IMR-90 (cell line): ENCODE measurements around the gene TMEM74B.

Experiments used
- BHLHE40 ChIP-seq: fragments of 150-350 bp; IDR thresholded peaks from 2 replicates; pipeline ENCODE4 v1.6.1; 2016; ENCODE audit warnings: mild to moderate bottlenecking, low read depth, low read length
- CHD1 ChIP-seq: IDR thresholded peaks from 2 replicates; pipeline ENCODE4 v1.6.1; 2012; ENCODE audit warnings: low read depth, low read length, improper control_type of control experiment
- FOS ChIP-seq: fragments of 150-350 bp; IDR thresholded peaks from 2 replicates; pipeline ENCODE4 v1.6.1; 2016; ENCODE audit warnings: low read depth, low read length
- MAFK ChIP-seq: IDR thresholded peaks from 2 replicates; pipeline ENCODE4 v1.6.1; 2012; ENCODE audit warnings: low read depth, low read length, improper control_type of control experiment
- MAZ ChIP-seq: IDR thresholded peaks from 2 replicates; pipeline ENCODE4 v1.6.1; 2012; ENCODE audit warnings: low read depth, mild to moderate bottlenecking, low read length, improper control_type of control experiment, moderate library complexity, borderline replicate concordance
- POLR2A ChIP-seq: IDR thresholded peaks from 2 replicates; pipeline ENCODE4 v1.6.1; 2012; ENCODE audit warnings: mild to moderate bottlenecking, low read depth, low read length
- RAD21 ChIP-seq: IDR thresholded peaks from 2 replicates; pipeline ENCODE4 v1.6.1; 2012; ENCODE audit warnings: low read length, improper control_type of control experiment
- RCOR1 ChIP-seq: IDR thresholded peaks from 2 replicates; pipeline ENCODE4 v1.6.1; 2012; ENCODE audit warnings: mild to moderate bottlenecking, low read length, improper control_type of control experiment; ENCODE audit not compliant: insufficient replicate concordance
- RFX5 ChIP-seq: IDR thresholded peaks from 2 replicates; pipeline ENCODE4 v1.8.0; 2012; ENCODE audit warnings: low read depth, mild to moderate bottlenecking, low read length, moderate library complexity
- SMC3 ChIP-seq: fragments of 150-350 bp; IDR thresholded peaks from 2 replicates; pipeline ENCODE4 v1.6.1; 2016; ENCODE audit warnings: low read depth, mild to moderate bottlenecking, antibody characterized with exemption, low read length, moderate library complexity
- USF2 ChIP-seq: fragments of 150-350 bp; IDR thresholded peaks from 2 replicates; pipeline ENCODE4 v1.6.1; 2017; ENCODE audit warnings: mild to moderate bottlenecking, antibody characterized with exemption, low read length, low read depth
- TF ChIP-seq, protein P1 (sequence below): conservative IDR thresholded peaks from 2 replicates; pipeline ENCODE4 v1.5.1; 2012; ENCODE audit warnings: mild to moderate bottlenecking, low read depth, low read length, improper control_type of control experiment
- TF ChIP-seq, protein P2 (sequence below): fragments of 150-350 bp; IDR thresholded peaks from 2 replicates; pipeline ENCODE4 v1.6.1; 2016; ENCODE audit warnings: low read depth, mild to moderate bottlenecking, low read length, moderate library complexity, borderline replicate concordance

- TF ChIP-seq, protein P1, sequence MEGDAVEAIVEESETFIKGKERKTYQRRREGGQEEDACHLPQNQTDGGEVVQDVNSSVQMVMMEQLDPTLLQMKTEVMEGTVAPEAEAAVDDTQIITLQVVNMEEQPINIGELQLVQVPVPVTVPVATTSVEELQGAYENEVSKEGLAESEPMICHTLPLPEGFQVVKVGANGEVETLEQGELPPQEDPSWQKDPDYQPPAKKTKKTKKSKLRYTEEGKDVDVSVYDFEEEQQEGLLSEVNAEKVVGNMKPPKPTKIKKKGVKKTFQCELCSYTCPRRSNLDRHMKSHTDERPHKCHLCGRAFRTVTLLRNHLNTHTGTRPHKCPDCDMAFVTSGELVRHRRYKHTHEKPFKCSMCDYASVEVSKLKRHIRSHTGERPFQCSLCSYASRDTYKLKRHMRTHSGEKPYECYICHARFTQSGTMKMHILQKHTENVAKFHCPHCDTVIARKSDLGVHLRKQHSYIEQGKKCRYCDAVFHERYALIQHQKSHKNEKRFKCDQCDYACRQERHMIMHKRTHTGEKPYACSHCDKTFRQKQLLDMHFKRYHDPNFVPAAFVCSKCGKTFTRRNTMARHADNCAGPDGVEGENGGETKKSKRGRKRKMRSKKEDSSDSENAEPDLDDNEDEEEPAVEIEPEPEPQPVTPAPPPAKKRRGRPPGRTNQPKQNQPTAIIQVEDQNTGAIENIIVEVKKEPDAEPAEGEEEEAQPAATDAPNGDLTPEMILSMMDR, result no peak
- TF ChIP-seq POLR2A (no peak), MAFK (no peak), RAD21 (no peak), SMC3 (no peak), CHD1 (no peak), BHLHE40 (no peak), RFX5 (no peak), USF2 (no peak), FOS (no peak), RCOR1 (no peak), MAZ (no peak)
- TF ChIP-seq, protein P2, sequence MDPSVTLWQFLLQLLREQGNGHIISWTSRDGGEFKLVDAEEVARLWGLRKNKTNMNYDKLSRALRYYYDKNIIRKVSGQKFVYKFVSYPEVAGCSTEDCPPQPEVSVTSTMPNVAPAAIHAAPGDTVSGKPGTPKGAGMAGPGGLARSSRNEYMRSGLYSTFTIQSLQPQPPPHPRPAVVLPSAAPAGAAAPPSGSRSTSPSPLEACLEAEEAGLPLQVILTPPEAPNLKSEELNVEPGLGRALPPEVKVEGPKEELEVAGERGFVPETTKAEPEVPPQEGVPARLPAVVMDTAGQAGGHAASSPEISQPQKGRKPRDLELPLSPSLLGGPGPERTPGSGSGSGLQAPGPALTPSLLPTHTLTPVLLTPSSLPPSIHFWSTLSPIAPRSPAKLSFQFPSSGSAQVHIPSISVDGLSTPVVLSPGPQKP, result no peak
Measured at GRCh38 chr20:1150968-1151367, 33.8 kb downstream of the TMEM74B start.
